ENCODE results near the gene DUSP1.

Gene DUSP1

DNA sequence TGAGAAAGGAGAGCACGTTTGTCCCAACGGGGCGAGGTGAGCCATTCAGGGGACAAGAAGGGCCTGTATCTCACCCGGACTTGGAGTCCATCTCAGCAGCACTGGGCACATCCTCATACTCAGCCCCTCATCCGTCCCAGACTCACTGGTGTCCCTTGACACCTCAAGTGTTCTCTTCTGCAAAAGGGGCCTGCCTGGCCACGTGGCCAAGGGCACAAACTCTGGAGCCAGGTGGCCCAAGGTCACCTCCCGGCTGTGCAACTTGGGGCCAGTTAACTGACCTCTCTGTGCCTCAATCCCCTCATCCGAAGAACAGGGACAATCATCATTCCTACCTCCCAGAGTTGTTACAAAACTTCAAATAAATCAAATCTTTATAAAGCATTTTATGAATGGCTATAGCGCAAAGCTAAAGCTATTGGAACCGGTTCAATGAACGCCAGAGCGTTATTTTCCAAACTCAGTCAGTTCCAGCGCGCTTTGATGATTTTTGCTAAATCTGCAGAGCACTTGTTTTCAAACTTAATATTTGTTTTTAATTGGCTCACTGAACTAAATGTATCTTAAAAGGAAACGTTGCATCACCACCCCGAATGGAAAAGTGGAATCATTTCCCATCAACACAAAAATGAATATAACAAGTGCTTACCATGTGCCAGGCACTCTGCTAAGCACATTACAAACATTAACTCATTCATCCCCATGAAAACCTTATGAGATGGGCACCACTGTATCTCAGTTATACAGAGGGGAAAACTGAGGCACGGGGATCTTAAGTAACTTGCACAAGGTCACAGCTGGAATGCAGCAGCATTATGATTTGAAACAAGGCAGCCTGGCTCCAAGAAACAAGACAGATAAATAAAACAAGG, 49.3 kb downstream of the DUSP1 start:
- no peak for DNase-seq

DNA sequence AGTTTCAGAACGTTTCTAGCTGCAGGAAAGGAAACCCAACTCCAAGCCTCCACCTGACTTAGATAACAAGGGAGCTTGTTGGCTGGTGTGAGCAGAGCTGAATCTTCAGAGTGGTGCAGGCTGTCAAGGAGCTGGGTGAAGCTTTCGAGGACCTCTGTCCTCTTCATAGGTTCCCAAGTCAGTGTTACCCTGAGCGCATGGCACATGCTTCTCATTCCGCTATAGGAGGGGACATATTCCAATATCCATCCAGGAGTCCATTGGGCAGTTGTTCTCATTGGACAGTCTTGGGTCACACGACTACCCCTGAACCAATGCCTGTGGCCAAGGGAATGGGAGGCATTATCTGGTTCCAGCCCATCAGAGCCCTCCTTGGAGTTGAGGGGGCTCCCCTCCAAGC, 50.3 kb downstream of the DUSP1 start:
- DNase-seq, result no peak

DNA sequence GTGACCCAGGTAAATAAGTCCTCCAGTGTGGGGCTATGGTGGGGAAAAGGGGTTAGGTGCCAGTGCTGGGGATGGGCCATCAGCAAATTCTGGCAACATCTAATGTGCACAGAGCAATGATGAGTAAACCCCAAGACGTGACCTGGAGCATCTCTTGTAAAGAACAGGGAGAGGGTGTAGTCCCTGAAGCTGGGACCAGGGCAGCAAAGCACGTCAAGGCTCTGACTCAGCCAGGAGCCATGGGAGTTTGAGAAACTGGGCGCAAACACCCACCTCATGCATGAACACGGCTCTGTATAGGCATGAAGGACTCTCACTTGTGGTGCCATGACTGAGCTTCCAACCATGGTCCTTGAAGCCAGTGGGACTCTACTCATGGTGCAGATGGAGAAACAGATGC, 51.8 kb downstream of the DUSP1 start:
- DNase-seq, result no peak

- no peak for DNase-seq
Measured at GRCh38 chr5:172718527-172719114, 52.4 kb downstream of the DUSP1 start.
